Sigmoid colon (tissue), 7 donors: ENCODE results near the gene HNRNPH1. TPM values are rescaled to one million over a fixed set of nuclear protein-coding genes. Genes with fewer than 3 reads are reported as not detected.

ENCODE experiments used
- DNase-seq: peaks from one replicate; pipeline ENCODE4 v3.0.0-alpha.2; 2019
- H3K27ac ChIP-seq, 4 donors: fragments of 200-600 bp; sonication (generic); one replicate each; pipeline ENCODE4 v1.5.1; 2016 to 2019; ENCODE audit warnings: mild to moderate bottlenecking in 1 of 4
- H3K27me3 ChIP-seq, 3 donors: fragments of 200-600 bp; sonication (generic); one replicate each; pipeline ENCODE4 v1.5.1; 2019; ENCODE audit warnings: mild to moderate bottlenecking in 1 of 3
- H3K36me3 ChIP-seq, 4 donors: fragments of 200-600 bp; sonication (generic); one replicate each; pipeline ENCODE4 v1.5.1; 2016 to 2019
- H3K4me1 ChIP-seq, 4 donors: fragments of 200-600 bp; sonication (generic); one replicate each; pipeline ENCODE4 v1.5.1; 2017 to 2019
- H3K4me3 ChIP-seq, 4 donors: fragments of 200-600 bp; sonication (generic); one replicate each; pipeline ENCODE4 v1.5.1; 2017 to 2019; ENCODE audit warnings: mild to moderate bottlenecking in 2 of 4, moderate library complexity in 1 of 4
- H3K9me3 ChIP-seq, 4 donors: fragments of 200-600 bp in 3 of 4; sonication (generic) in 3 of 4; one replicate each; pipeline versions ENCODE4 v1.5.1 to v1.6.1; 2013 to 2019
- CTCF ChIP-seq, 4 experiments: fragments of 450-650 bp in 3 of 4; fragments of 200-600 bp in 1 of 4; IDR thresholded peaks; one replicate each; pipeline ENCODE4 v1.5.1; 2016 to 2019; ENCODE audit warnings: antibody characterized with exemption in 4 of 4, mild to moderate bottlenecking in 3 of 4, moderate library complexity in 2 of 4
- EP300 ChIP-seq, 4 donors: sonication (generic); formaldehyde crosslinking; IDR thresholded peaks; one replicate each; pipeline ENCODE4 v1.6.1; 2017; ENCODE audit warnings: antibody characterized with exemption in 4 of 4
- POLR2A ChIP-seq, 2 donors: fragments of 450-650 bp; IDR thresholded peaks; one replicate each; pipeline ENCODE4 v1.6.1; 2016; ENCODE audit warnings: antibody characterized with exemption in 2 of 2, mild to moderate bottlenecking in 2 of 2, moderate library complexity in 2 of 2
- POLR2AphosphoS5 ChIP-seq, 4 donors: sonication (generic); formaldehyde crosslinking; IDR thresholded peaks; one replicate each; pipeline ENCODE4 v1.6.1; 2017; ENCODE audit warnings: antibody characterized with exemption in 4 of 4
- WGBS, 2 donors: extraction: QIAGEN DNeasy Blood & Tissue Kit; methylation state at CpG; one replicate each; pipeline ENCODE4 v1.1.7; 2013; 5-methylcytosine and 5-hydroxymethylcytosine counted together
- intact Hi-C: fragments of 100-400 bp; cut with DNase I; formaldehyde crosslinking; loops from one replicate; pipeline ENCODE4 v1.15.1; 2023
- polyA plus RNA-seq, 3 donors: library from polyadenylated mRNA; stranded (reverse); fragments of 200-250 nt; gene quantifications; one replicate each; pipeline ENCODE4 v1.2.3, GENCODE V29; 2013
- total RNA-seq, 4 donors: library from RNA; depleted of rRNA; stranded (reverse); fragments of >200 nt; gene quantifications; one replicate each; pipeline ENCODE4 v1.1.0, GENCODE V29; 2016
- donor health status: healthy with polysubstance abuse.
- donor health status: Bipolar disorder and iron deficiency.
- donor health status: healthy.

The HNRNPH1 gene
- total and polyA plus RNA-seq, 7 donors, result 63.8 to 495 (median 264) TPM

GRCh38 chr5:179610903-179611265 is 12.6 kb downstream of the HNRNPH1 start:
- TF ChIP-seq CTCF (IDR thresholded peaks at IDR 0.05), result no peak
- TF ChIP-seq POLR2AphosphoS5 (IDR thresholded peaks at IDR 0.05), result no peak
- no peak for TF ChIP-seq POLR2A (IDR thresholded peaks at IDR 0.05)
- no peak for TF ChIP-seq EP300 (IDR thresholded peaks at IDR 0.05)
- intact Hi-C loops, result no loop called here
- Histone ChIP-seq H3K36me3 (peaks cover 28 to 96% (median 50%) of the 10 kb centered on the region in 4 donors), H3K27me3 (no peaks in the 10 kb centered on the region), H3K4me3 (no peak overlapping the region), H3K27ac (peak overlapping the region; percentile 45 to 85 (median 54)), H3K9me3 (no peaks in the 10 kb centered on the region), H3K4me1 (peaks cover 0 to 79% (median 65%) of the 10 kb centered on the region in 4 donors)
- DNase-seq, result no peak

GRCh38 chr5:179610109-179610902 is 13.2 kb downstream of the HNRNPH1 start:
- intact Hi-C loops, result no loop called here
- Histone ChIP-seq H3K4me1 (peaks cover 0 to 80% (median 66%) of the 10 kb centered on the region in 4 donors), H3K36me3 (peaks cover 26 to 94% (median 44%) of the 10 kb centered on the region in 4 donors), H3K4me3 (no peak overlapping the region), H3K27me3 (no peaks in the 10 kb centered on the region), H3K27ac (peak overlapping the region; percentile 45 to 85 (median 54)), H3K9me3 (no peaks in the 10 kb centered on the region)
- peak; percentile 76 for DNase-seq
- TF ChIP-seq CTCF (IDR thresholded peaks at IDR 0.05) (no peak), EP300 (IDR thresholded peaks at IDR 0.05) (no peak), POLR2AphosphoS5 (IDR thresholded peaks at IDR 0.05) (no peak), POLR2A (IDR thresholded peaks at IDR 0.05) (no peak)
- WGBS, 2 donors, result 79 to 81% methylated on average over 23 of the region's 23 CpGs

GRCh38 chr5:179609834-179610108 is 13.7 kb downstream of the HNRNPH1 start:
- no peaks in the 10 kb centered on the region for H3K9me3 ChIP-seq
- peak overlapping the region; percentile 45 to 85 (median 54) for H3K27ac ChIP-seq
- H3K4me3 ChIP-seq, result no peak overlapping the region
- DNase-seq, result no peak
- no peak for TF ChIP-seq POLR2A (IDR thresholded peaks at IDR 0.05)
- TF ChIP-seq EP300 (IDR thresholded peaks at IDR 0.05), result no peak
- TF ChIP-seq POLR2AphosphoS5 (IDR thresholded peaks at IDR 0.05), result no peak
- TF ChIP-seq CTCF (IDR thresholded peaks at IDR 0.05), result no peak
- H3K36me3 ChIP-seq, result peaks cover 26 to 89% (median 39%) of the 10 kb centered on the region in 4 donors
- WGBS, 2 donors, result 68 to 81% methylated on average over 8 of the region's 8 CpGs
- H3K4me1 ChIP-seq, result peaks cover 0 to 80% (median 68%) of the 10 kb centered on the region in 4 donors
- H3K27me3 ChIP-seq, result no peaks in the 10 kb centered on the region
- intact Hi-C loops, result no loop called here

GRCh38 chr5:179608131-179608581 is 15.3 kb downstream of the HNRNPH1 start:
- peak overlapping the region; percentile 25 to 85 (median 78) for H3K27ac ChIP-seq
- peak; percentile 64 for DNase-seq
- intact Hi-C loops, result no loop called here
- H3K9me3 ChIP-seq, result no peaks in the 10 kb centered on the region
- WGBS, 2 donors, result 51 to 65% methylated on average over 5 of the region's 5 CpGs
- H3K27me3 ChIP-seq, result no peaks in the 10 kb centered on the region
- H3K4me3 ChIP-seq, result no peak overlapping the region
- TF ChIP-seq POLR2AphosphoS5 (IDR thresholded peaks at IDR 0.05), result peak in 2 of 4 donors; percentile 28 to 40
- no peak for TF ChIP-seq CTCF (IDR thresholded peaks at IDR 0.05)
- H3K36me3 ChIP-seq, result peaks cover 20 to 83% (median 25%) of the 10 kb centered on the region in 4 donors
- H3K4me1 ChIP-seq, result peaks cover 0 to 81% (median 67%) of the 10 kb centered on the region in 4 donors
